ENCODE results near the gene FXYD6.

FXYD6 gene

DNA sequence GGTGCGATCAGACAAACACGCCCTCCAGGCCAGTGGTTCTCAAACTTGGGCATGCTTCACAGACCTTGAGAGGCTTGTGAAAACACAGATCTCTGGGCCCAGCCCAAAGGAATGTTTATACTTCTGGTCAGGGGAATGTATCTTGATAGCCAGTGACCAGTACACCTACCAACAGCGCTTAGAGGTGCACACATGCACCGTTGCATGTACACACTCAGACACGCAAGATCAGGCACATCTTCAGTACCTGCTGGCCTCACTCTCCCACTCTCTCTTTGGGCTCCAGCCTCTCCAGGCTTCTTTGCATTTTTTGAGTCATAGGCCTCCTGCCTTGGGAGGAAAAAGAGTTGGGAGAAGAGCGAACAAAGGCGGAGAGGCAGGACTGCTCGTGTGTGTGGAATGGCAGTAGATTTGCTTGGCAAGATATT, 11.7 kb upstream of the FXYD6 start:
- Histone ChIP-seq H2AFZ (no peak overlapping the region), H3K79me2 (no peaks in the 10 kb centered on the region), H3K9ac (no peak overlapping the region), H3K4me2 (ENCODE audit: low read length) (no peak overlapping the region), H3K4me3 (ENCODE audit: low read depth, low read length) (no peak overlapping the region), H3K9me3 (ENCODE audit: control insufficient read depth, low read length) (no peaks in the 10 kb centered on the region), H3K4me1 (no peaks in the 10 kb centered on the region), H3K36me3 (ENCODE audit: control insufficient read depth, insufficient read depth, low read length) (no peaks in the 10 kb centered on the region), H3K27ac (no peak overlapping the region), H3K27me3 (ENCODE audit: control insufficient read depth, insufficient read depth, low read length) (no peaks in the 10 kb centered on the region)
- TF ChIP-seq CTCF (IDR thresholded peaks at IDR 0.05): no peak

- Histone ChIP-seq H3K9ac (no peak overlapping the region), H3K27ac (no peak overlapping the region), H3K79me2 (no peaks in the 10 kb centered on the region), H3K4me3 (ENCODE audit: low read depth, low read length) (no peak overlapping the region), H2AFZ (no peak overlapping the region), H3K27me3 (ENCODE audit: control insufficient read depth, insufficient read depth, low read length) (no peaks in the 10 kb centered on the region), H3K9me3 (ENCODE audit: control insufficient read depth, low read length) (no peaks in the 10 kb centered on the region), H3K4me2 (ENCODE audit: low read length) (no peak overlapping the region), H3K4me1 (no peaks in the 10 kb centered on the region), H3K36me3 (ENCODE audit: control insufficient read depth, insufficient read depth, low read length) (no peaks in the 10 kb centered on the region)
- no peak for TF ChIP-seq CTCF (IDR thresholded peaks at IDR 0.05)
Observed at GRCh38 chr11:117887431-117888138, 11.1 kb upstream of the FXYD6 start.

- Histone ChIP-seq H3K9ac (no peak overlapping the region), H2AFZ (no peak overlapping the region), H3K27ac (peak overlapping the region; percentile 44), H3K4me2 (ENCODE audit: low read length) (no peak overlapping the region), H3K27me3 (ENCODE audit: control insufficient read depth, insufficient read depth, low read length) (no peaks in the 10 kb centered on the region), H3K4me1 (no peaks in the 10 kb centered on the region), H3K36me3 (ENCODE audit: control insufficient read depth, insufficient read depth, low read length) (no peaks in the 10 kb centered on the region), H3K79me2 (no peaks in the 10 kb centered on the region), H3K4me3 (ENCODE audit: low read depth, low read length) (no peak overlapping the region), H3K9me3 (ENCODE audit: control insufficient read depth, low read length) (no peaks in the 10 kb centered on the region)
- no peak for TF ChIP-seq CTCF (IDR thresholded peaks at IDR 0.05)
Observed at GRCh38 chr11:117885777-117886176, 9.3 kb upstream of the FXYD6 start.

DNA sequence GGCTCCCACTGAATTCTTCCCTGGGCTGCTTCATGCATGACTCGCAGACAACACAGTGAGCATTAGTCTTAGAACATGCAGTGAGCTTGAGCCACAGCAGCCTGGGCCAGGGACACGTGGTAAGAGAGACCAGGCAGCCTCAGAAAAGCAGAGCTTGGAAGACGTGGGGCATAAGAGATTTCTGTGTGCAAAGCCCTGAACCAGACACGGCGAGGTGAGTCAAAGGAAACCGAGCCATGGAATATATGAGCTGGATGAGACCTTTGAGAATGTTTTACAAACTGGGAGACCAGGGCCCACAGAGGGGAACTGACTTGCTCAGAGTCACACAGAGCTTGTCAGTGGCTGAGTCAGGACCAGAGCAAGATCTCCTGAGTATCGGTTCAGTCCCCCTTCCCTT, 8.5 kb upstream of the FXYD6 start:
- TF ChIP-seq CTCF (IDR thresholded peaks at IDR 0.05): no peak
- no peaks in the 10 kb centered on the region for H3K79me2 ChIP-seq
- no peak overlapping the region for H3K27ac ChIP-seq
- no peak overlapping the region for H3K4me3 ChIP-seq (ENCODE audit: low read depth, low read length)
- no peaks in the 10 kb centered on the region for H3K27me3 ChIP-seq (ENCODE audit: control insufficient read depth, insufficient read depth, low read length)
- H3K4me2 ChIP-seq (ENCODE audit: low read length): no peak overlapping the region
- H3K9ac ChIP-seq: no peak overlapping the region
- H3K9me3 ChIP-seq (ENCODE audit: control insufficient read depth, low read length): no peaks in the 10 kb centered on the region
- H2AFZ ChIP-seq: no peak overlapping the region
- no peaks in the 10 kb centered on the region for H3K4me1 ChIP-seq
- no peaks in the 10 kb centered on the region for H3K36me3 ChIP-seq (ENCODE audit: control insufficient read depth, insufficient read depth, low read length)

GRCh38 chr11:117883063-117883462, 6.6 kb upstream of the FXYD6 start:
- no peaks in the 10 kb centered on the region for H3K9me3 ChIP-seq (ENCODE audit: control insufficient read depth, low read length)
- H2AFZ ChIP-seq: no peak overlapping the region
- no peaks in the 10 kb centered on the region for H3K79me2 ChIP-seq
- TF ChIP-seq CTCF (IDR thresholded peaks at IDR 0.05): no peak
- no peaks in the 10 kb centered on the region for H3K27me3 ChIP-seq (ENCODE audit: control insufficient read depth, insufficient read depth, low read length)
- H3K4me2 ChIP-seq (ENCODE audit: low read length): no peak overlapping the region
- H3K4me3 ChIP-seq (ENCODE audit: low read depth, low read length): no peak overlapping the region
- no peak overlapping the region for H3K9ac ChIP-seq
- H3K36me3 ChIP-seq (ENCODE audit: control insufficient read depth, insufficient read depth, low read length): no peaks in the 10 kb centered on the region
- H3K27ac ChIP-seq: no peak overlapping the region
- H3K4me1 ChIP-seq: no peaks in the 10 kb centered on the region

Data from parathyroid adenoma (tissue), 2 donors.